IMR-90 (cell line): Measurements from ENCODE around the gene AMACR. TPM values are rescaled to one million over a fixed set of nuclear protein-coding genes. Genes with fewer than 3 reads are reported as not detected.

Experiments
- ATAC-seq: fragments of 200-7000 bp; cut with Tn5 transposase; 2 replicates; pipeline ENCODE4 v1.9.1; 2020; ENCODE audit warnings: low read depth, mild to moderate bottlenecking, moderate library complexity
- BruUV-seq: library from RNA; stranded (reverse); fragments of 400-500 nt; replicated peaks from 2 replicates; lab custom pipeline; 2021; lab: Mats Ljungman, UMichigan
- CTCF ChIA-PET: fragments of 300-600 bp; formaldehyde crosslinking; extraction: SDS; loops from one replicate; lab custom pipeline; 2021; ENCODE audit warnings: antibody characterized with exemption; lab: Yijun Ruan, JAX
- POLR2A ChIA-PET: fragments of 300-600 bp; sonication (Branson Sonifier 250); formaldehyde crosslinking; loops from one replicate; lab custom pipeline; 2022; ENCODE audit warnings: antibody characterized with exemption; ENCODE audit not compliant: unreplicated experiment; lab: Charles Lee
- DNase-seq: peaks from one replicate; pipeline ENCODE4 v3.0.0; 2013
- H2AFZ ChIP-seq: replicated peaks from 2 replicates; pipeline ENCODE3; 2013; ENCODE audit warnings: low read length, mild to moderate bottlenecking; ENCODE audit not compliant: poor library complexity
- H2AK5ac ChIP-seq: 2 replicates; pipeline ENCODE4 v1.6.1; 2013; ENCODE audit warnings: low read depth, low read length, inconsistent platforms
- H2AK9ac ChIP-seq: replicated peaks from 2 replicates; pipeline ENCODE3; 2013; ENCODE audit warnings: mild to moderate bottlenecking, low read depth, low read length, moderate library complexity; ENCODE audit not compliant: poor library complexity
- H2BK120ac ChIP-seq: 2 replicates; pipeline ENCODE4 v1.6.1; 2013; ENCODE audit warnings: low read depth, low read length, inconsistent platforms
- H2BK15ac ChIP-seq: 3 replicates; pipeline ENCODE4 v1.6.1; 2013; ENCODE audit warnings: low read depth, low read length, inconsistent platforms
- H2BK20ac ChIP-seq: 2 replicates; pipeline ENCODE4 v1.6.1; 2013; ENCODE audit warnings: low read depth, mild to moderate bottlenecking, inconsistent platforms, low read length, moderate library complexity
- H2BK5ac ChIP-seq: 2 replicates; pipeline ENCODE4 v1.6.1; 2013; ENCODE audit warnings: mild to moderate bottlenecking, low read depth, low read length, inconsistent platforms; ENCODE audit not compliant: poor library complexity, severe bottlenecking
- H3K14ac ChIP-seq: replicated peaks from 2 replicates; pipeline ENCODE4 v1.6.1; 2013; ENCODE audit warnings: low read depth, low read length, inconsistent platforms
- H3K18ac ChIP-seq: 2 replicates; pipeline ENCODE4 v1.6.1; 2013; ENCODE audit warnings: low read depth, low read length, control low read depth
- H3K23ac ChIP-seq: 2 replicates; pipeline ENCODE4 v1.6.1; 2013; ENCODE audit warnings: low read depth, low read length, inconsistent platforms
- H3K27ac ChIP-seq: 2 replicates; pipeline ENCODE4 v1.5.1; 2013; ENCODE audit warnings: mild to moderate bottlenecking, control low read depth, low read length; ENCODE audit not compliant: insufficient read depth
- H3K27me3 ChIP-seq: 2 replicates; pipeline ENCODE4 v1.6.1; 2013; ENCODE audit warnings: low read length; ENCODE audit not compliant: control insufficient read depth, insufficient read depth
- H3K36me3 ChIP-seq: 2 replicates; pipeline ENCODE4 v1.6.1; 2013; ENCODE audit warnings: low read length, mixed read lengths; ENCODE audit not compliant: control insufficient read depth, insufficient read depth
- H3K4ac ChIP-seq: 2 replicates; pipeline ENCODE4 v1.6.1; 2013; ENCODE audit warnings: low read depth, low read length, inconsistent platforms
- H3K4me1 ChIP-seq: 2 replicates; pipeline ENCODE4 v1.6.1; 2013; ENCODE audit warnings: low read length, mixed read lengths; ENCODE audit not compliant: control insufficient read depth, insufficient read depth
- H3K4me2 ChIP-seq: 2 replicates; pipeline ENCODE4 v1.6.1; 2013; ENCODE audit warnings: low read depth, mild to moderate bottlenecking, control low read depth, low read length, moderate library complexity
- H3K4me3 ChIP-seq: 2 replicates; pipeline ENCODE4 v1.5.1; 2013; ENCODE audit warnings: low read depth, mild to moderate bottlenecking, control low read depth, low read length, moderate library complexity; ENCODE audit not compliant: insufficient read depth
- H3K56ac ChIP-seq: 2 replicates; pipeline ENCODE4 v1.6.1; 2013; ENCODE audit warnings: low read length, inconsistent platforms; ENCODE audit not compliant: insufficient read depth; ENCODE audit errors: extremely low read depth
- H3K79me1 ChIP-seq, 2 experiments: 2 replicates each; pipeline ENCODE4 v1.6.1; 2013; ENCODE audit warnings: low read length in 2 of 2, inconsistent platforms in 1 of 2, low read depth in 1 of 2
- H3K9ac ChIP-seq: 2 replicates; pipeline ENCODE4 v1.6.1; 2013; ENCODE audit warnings: low read depth, low read length, control low read depth
- H3K9me1 ChIP-seq: 2 replicates; pipeline ENCODE4 v1.6.1; 2013; ENCODE audit warnings: low read length, inconsistent platforms; ENCODE audit not compliant: insufficient read depth
- H3K9me3 ChIP-seq: 2 replicates; pipeline ENCODE4 v1.6.1; 2013; ENCODE audit warnings: low read length; ENCODE audit not compliant: control insufficient read depth, insufficient read depth
- H4K20me1 ChIP-seq: 2 replicates; pipeline ENCODE4 v1.6.1; 2013; ENCODE audit warnings: low read length, inconsistent platforms; ENCODE audit not compliant: insufficient read depth
- H4K5ac ChIP-seq: 2 replicates; pipeline ENCODE4 v1.6.1; 2013; ENCODE audit warnings: mild to moderate bottlenecking, low read depth, low read length, control low read depth
- H4K8ac ChIP-seq, 2 experiments: 2 replicates each; pipeline ENCODE4 v1.6.1; 2013; ENCODE audit warnings: low read depth in 2 of 2, low read length in 2 of 2, control low read depth in 1 of 2, inconsistent platforms in 1 of 2
- H4K91ac ChIP-seq: 2 replicates; pipeline ENCODE4 v1.6.1; 2013; ENCODE audit warnings: low read depth, low read length, inconsistent platforms; ENCODE audit not compliant: insufficient read depth
- BHLHE40 ChIP-seq: fragments of 150-350 bp; IDR thresholded peaks from 2 replicates; pipeline ENCODE4 v1.6.1; 2016; ENCODE audit warnings: mild to moderate bottlenecking, low read depth, low read length
- CEBPB ChIP-seq: IDR thresholded peaks from 2 replicates; pipeline ENCODE4 v1.6.1; 2012; ENCODE audit warnings: low read depth, low read length, improper control_type of control experiment
- CHD1 ChIP-seq: IDR thresholded peaks from 2 replicates; pipeline ENCODE4 v1.6.1; 2012; ENCODE audit warnings: low read depth, low read length, improper control_type of control experiment
- CTCF ChIP-seq: conservative IDR thresholded peaks from 2 replicates; pipeline ENCODE4 v1.5.1; 2012; ENCODE audit warnings: mild to moderate bottlenecking, low read depth, low read length, improper control_type of control experiment
- ELK1 ChIP-seq: fragments of 150-350 bp; IDR thresholded peaks from 2 replicates; pipeline ENCODE4 v1.6.1; 2016; ENCODE audit warnings: low read depth, mild to moderate bottlenecking, low read length, moderate library complexity, borderline replicate concordance
- FOS ChIP-seq: fragments of 150-350 bp; IDR thresholded peaks from 2 replicates; pipeline ENCODE4 v1.6.1; 2016; ENCODE audit warnings: low read depth, low read length
- MAFK ChIP-seq: IDR thresholded peaks from 2 replicates; pipeline ENCODE4 v1.6.1; 2012; ENCODE audit warnings: low read depth, low read length, improper control_type of control experiment
- MAZ ChIP-seq: IDR thresholded peaks from 2 replicates; pipeline ENCODE4 v1.6.1; 2012; ENCODE audit warnings: low read depth, mild to moderate bottlenecking, low read length, improper control_type of control experiment, moderate library complexity, borderline replicate concordance
- MXI1 ChIP-seq: IDR thresholded peaks from 2 replicates; pipeline ENCODE4 v1.6.1; 2012; ENCODE audit warnings: low read depth, mild to moderate bottlenecking, low read length, moderate library complexity, borderline replicate concordance
- NFE2L2 ChIP-seq: fragments of 150-350 bp; IDR thresholded peaks from 2 replicates; pipeline ENCODE4 v1.6.1; 2016; ENCODE audit warnings: low read depth, mild to moderate bottlenecking, low read length
- POLR2A ChIP-seq: IDR thresholded peaks from 2 replicates; pipeline ENCODE4 v1.6.1; 2012; ENCODE audit warnings: mild to moderate bottlenecking, low read depth, low read length
- RAD21 ChIP-seq: IDR thresholded peaks from 2 replicates; pipeline ENCODE4 v1.6.1; 2012; ENCODE audit warnings: low read length, improper control_type of control experiment
- RCOR1 ChIP-seq: IDR thresholded peaks from 2 replicates; pipeline ENCODE4 v1.6.1; 2012; ENCODE audit warnings: mild to moderate bottlenecking, low read length, improper control_type of control experiment; ENCODE audit not compliant: insufficient replicate concordance
- RFX5 ChIP-seq: IDR thresholded peaks from 2 replicates; pipeline ENCODE4 v1.8.0; 2012; ENCODE audit warnings: low read depth, mild to moderate bottlenecking, low read length, moderate library complexity
- SMC3 ChIP-seq: fragments of 150-350 bp; IDR thresholded peaks from 2 replicates; pipeline ENCODE4 v1.6.1; 2016; ENCODE audit warnings: low read depth, mild to moderate bottlenecking, antibody characterized with exemption, low read length, moderate library complexity
- USF2 ChIP-seq: fragments of 150-350 bp; IDR thresholded peaks from 2 replicates; pipeline ENCODE4 v1.6.1; 2017; ENCODE audit warnings: mild to moderate bottlenecking, antibody characterized with exemption, low read length, low read depth
- WGBS, 2 experiments: methylation state at CpG; one replicate each; pipeline versions ENCODE4 v1.1.5 to v1.1.7; 2013; ENCODE audit warnings: missing lambda C conversion rate in 2 of 2; ENCODE audit not compliant: insufficient read length in 1 of 2; ENCODE audit errors: extremely low coverage in 2 of 2; 5-methylcytosine and 5-hydroxymethylcytosine counted together
- dilution Hi-C: fragments of 300-500 bp; cut with HindIII; formaldehyde crosslinking; loops from one replicate; pipeline ENCODE4 v1.14.3; 2018; ENCODE audit warnings: low sequenced_read_pairs; ENCODE audit not compliant: unreplicated experiment
- in situ Hi-C: fragments of 300-500 bp; cut with MboI; formaldehyde crosslinking; loops from 3 replicates; pipeline ENCODE4 v1.14.3; 2019; ENCODE audit warnings: low sequenced_read_pairs, inconsistent platforms, mixed read lengths
- intact Hi-C: fragments of 100-400 bp; cut with micrococcal nuclease; formaldehyde crosslinking; loops from 2 replicates; pipeline ENCODE4 v1.10.0; 2022
- polyA plus RNA-seq, 3 experiments: library from polyadenylated mRNA; depleted of rRNA; stranded (reverse); fragments of >200 nt; gene quantifications; 2 replicates each; pipeline ENCODE4 v1.2.3, GENCODE V29; 2012; ENCODE audit warnings: low replicate concordance in 1 of 3
- total RNA-seq: library from RNA; depleted of rRNA; stranded (reverse); fragments of >200 nt; gene quantifications from 2 replicates; pipeline ENCODE4 v1.2.3, GENCODE V29; 2012

The AMACR gene
- total and polyA plus RNA-seq, 2 of the 4 experiments (the other 2 are of a cell fraction), result 8.2 to 12.9 TPM

GRCh38 chr5:34043099-34043876 is 35.4 kb upstream of the AMACR start, which contains the start of gene C1QTNF3:
C1QTNF3 (minus strand) TSS chr5:34043213; CDS start chr5:34043125, 88 bp downstream.
- H3K4me1 ChIP-seq, result peaks cover 6% of the 10 kb centered on the region; the same call in 1 of the 2 replicates
- no peak within 1 kb of the TSS for H2BK20ac ChIP-seq
- ChIA-PET POLR2A (no interaction called here), CTCF (no interaction called here)
- H4K8ac ChIP-seq, result no peak within 1 kb of the TSS
- no peaks in the 10 kb centered on the region for H4K20me1 ChIP-seq
- H3K4me3 ChIP-seq, result no peak within 1 kb of the TSS
- no peak within 1 kb of the TSS for H3K14ac ChIP-seq
- no peaks in the 10 kb centered on the region for H3K36me3 ChIP-seq
- no peaks in the 10 kb centered on the region for H3K79me1 ChIP-seq
- no peak within 1 kb of the TSS for H3K4me2 ChIP-seq
- H3K23ac ChIP-seq, result no peak within 1 kb of the TSS
- no peak within 1 kb of the TSS for H2BK120ac ChIP-seq
- no peak within 1 kb of the TSS for H2AK9ac ChIP-seq
- DNase-seq (no peak), ATAC-seq (no peak)
- intact Hi-C loops, result no loop called here
- WGBS, 2 experiments, result 50% methylated on average over 2 of the region's 10 CpGs; no CpG with 5 or more reads in 1 of the 2 experiments
- H3K27me3 ChIP-seq, result no peaks in the 10 kb centered on the region
- H4K91ac ChIP-seq, result no peak within 1 kb of the TSS
- H3K56ac ChIP-seq, result no peak within 1 kb of the TSS
- H3K18ac ChIP-seq, result no peak within 1 kb of the TSS
- no peak within 1 kb of the TSS for H2AK5ac ChIP-seq
- no peak within 1 kb of the TSS for H2BK5ac ChIP-seq
- dilution Hi-C loops, result no loop called here
- no peak for TF ChIP-seq USF2
- TF ChIP-seq CTCF, result no peak
- TF ChIP-seq CHD1, result no peak
- no peak for TF ChIP-seq SMC3
- no peak for TF ChIP-seq CEBPB
- TF ChIP-seq NFE2L2, result no peak
- TF ChIP-seq FOS, result no peak
- no peak for TF ChIP-seq BHLHE40
- TF ChIP-seq MXI1, result no peak
- no peak for TF ChIP-seq MAFK
- no peak for TF ChIP-seq MAZ
- no peak for TF ChIP-seq RFX5
- no peak for TF ChIP-seq ELK1
- no peak for TF ChIP-seq POLR2A
- no peak for TF ChIP-seq RCOR1
- no peak for TF ChIP-seq RAD21
- no peaks in the 10 kb centered on the region; the same call in 1 of the 2 replicates for H3K9me1 ChIP-seq
- H4K5ac ChIP-seq, result no peak within 1 kb of the TSS
- no peak within 1 kb of the TSS for H3K27ac ChIP-seq
- no peak within 1 kb of the TSS for H2AFZ ChIP-seq
- H2BK15ac ChIP-seq, result no peak within 1 kb of the TSS
- in situ Hi-C loops, result no loop called here
- no peaks in the 10 kb centered on the region for H3K9me3 ChIP-seq
- no TSS peak for BruUV-seq
- no peak within 1 kb of the TSS for H3K4ac ChIP-seq
- no peak within 1 kb of the TSS for H3K9ac ChIP-seq
